NCI-H1930 (cell line): ENCODE results near the gene TRAPPC4.
A peak's percentile ranks its signal among the peaks of the same experiment; 100 is the strongest.
"Not testable (repeated sequence)": the region's sequence is repeated elsewhere in the genome, so short reads cannot be mapped to it uniquely, and the experiment has no call there.

Experiments used
- DNase-seq, 2 experiments: peaks; one replicate each; lab custom pipeline; 2025; lab: John Stamatoyannopoulos, UW

The TRAPPC4 gene

DNA sequence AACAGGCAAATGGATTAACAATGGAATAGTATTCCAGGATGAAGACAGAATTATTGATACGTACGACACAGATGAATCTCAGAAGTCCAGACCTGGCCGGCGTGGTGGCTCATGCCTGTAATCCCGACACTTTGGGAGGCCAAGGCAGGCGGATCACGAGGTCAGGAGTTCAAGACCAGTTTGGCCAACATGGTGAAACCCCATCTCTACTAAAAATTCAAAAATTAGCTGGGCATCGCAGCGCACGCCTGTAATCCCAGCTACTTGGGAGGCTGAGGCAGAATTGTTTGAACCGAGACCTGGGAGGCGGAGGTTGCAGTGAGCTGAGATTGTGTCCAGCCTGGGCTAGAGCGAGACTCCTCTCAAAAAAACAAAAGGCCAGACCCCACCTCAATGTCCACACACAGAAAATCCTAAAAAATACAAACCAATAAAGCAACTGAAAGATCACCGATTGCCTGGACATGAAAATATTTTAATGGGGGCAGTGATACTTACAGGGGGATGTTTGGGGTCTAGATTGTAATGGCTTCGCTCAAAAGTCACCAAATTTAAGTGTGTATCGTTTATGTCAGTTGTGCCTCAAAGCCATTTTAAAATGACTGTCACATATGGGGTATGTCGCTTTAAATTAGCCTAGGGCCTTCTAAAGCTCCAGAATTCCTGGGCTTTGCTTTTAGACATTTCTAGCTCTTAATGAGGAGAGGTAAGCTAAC is 4.2 kb upstream of the TRAPPC4 start:
- no peak for DNase-seq

GRCh38 chr11:119015054-119015611 is 3.4 kb upstream of the TRAPPC4 start:
- DNase-seq, result no peak

- no peak for DNase-seq
Measured at GRCh38 chr11:119016216-119017009, 2.2 kb upstream of the TRAPPC4 start.

GRCh38 chr11:119017377-119017776 is 1.2 kb upstream of the TRAPPC4 start:
- DNase-seq, result not testable (repeated sequence)

GRCh38 chr11:119019996-119020395 is 1.4 kb downstream of the TRAPPC4 start:
- DNase-seq, result no peak

DNA sequence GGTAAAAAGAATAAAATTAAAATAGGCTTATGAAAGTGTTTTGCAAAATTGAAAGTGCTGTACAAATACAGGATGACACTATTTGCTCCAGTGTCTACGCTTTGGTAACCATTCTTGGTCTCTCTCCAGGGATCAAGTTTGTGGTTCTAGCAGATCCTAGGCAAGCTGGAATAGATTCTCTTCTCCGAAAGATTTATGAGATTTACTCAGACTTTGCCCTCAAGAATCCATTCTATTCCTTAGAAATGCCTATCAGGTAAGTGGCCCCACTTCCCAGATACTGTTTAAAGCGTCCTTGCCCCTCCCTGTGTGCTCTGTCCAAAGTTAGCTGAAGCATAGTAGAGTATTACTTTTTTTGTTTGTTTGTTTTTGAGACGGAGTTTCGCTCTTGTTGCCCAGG is 3.1 kb downstream of the TRAPPC4 start:
- DNase-seq, result no peak

- DNase-seq, result no peak
Measured at GRCh38 chr11:119023741-119024140, 5.2 kb downstream of the TRAPPC4 start.

GRCh38 chr11:119024430-119025098 is 6.0 kb downstream of the TRAPPC4 start:
- no peak for DNase-seq

DNA sequence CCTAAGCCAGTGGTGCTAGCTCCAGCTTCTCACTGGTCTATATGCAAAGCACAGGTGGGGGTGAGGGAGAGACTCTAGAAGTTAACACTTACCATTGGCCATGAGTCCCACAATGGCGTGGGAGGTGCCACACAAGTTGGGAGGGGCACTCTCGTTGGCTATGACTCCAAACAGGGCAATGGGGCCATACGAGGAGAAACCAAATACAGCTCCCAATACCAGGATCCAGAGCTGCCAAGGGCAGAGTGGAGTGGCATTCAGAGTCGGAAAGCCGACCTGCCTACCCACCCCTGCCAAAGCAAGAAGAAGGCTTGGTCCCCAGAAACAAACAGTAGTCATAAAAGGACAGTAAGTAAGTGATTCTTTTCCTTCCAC is 6.5 kb downstream of the TRAPPC4 start:
- no peak for DNase-seq

- no peak for DNase-seq
Measured at GRCh38 chr11:119025541-119025940, 7.0 kb downstream of the TRAPPC4 start.

DNA sequence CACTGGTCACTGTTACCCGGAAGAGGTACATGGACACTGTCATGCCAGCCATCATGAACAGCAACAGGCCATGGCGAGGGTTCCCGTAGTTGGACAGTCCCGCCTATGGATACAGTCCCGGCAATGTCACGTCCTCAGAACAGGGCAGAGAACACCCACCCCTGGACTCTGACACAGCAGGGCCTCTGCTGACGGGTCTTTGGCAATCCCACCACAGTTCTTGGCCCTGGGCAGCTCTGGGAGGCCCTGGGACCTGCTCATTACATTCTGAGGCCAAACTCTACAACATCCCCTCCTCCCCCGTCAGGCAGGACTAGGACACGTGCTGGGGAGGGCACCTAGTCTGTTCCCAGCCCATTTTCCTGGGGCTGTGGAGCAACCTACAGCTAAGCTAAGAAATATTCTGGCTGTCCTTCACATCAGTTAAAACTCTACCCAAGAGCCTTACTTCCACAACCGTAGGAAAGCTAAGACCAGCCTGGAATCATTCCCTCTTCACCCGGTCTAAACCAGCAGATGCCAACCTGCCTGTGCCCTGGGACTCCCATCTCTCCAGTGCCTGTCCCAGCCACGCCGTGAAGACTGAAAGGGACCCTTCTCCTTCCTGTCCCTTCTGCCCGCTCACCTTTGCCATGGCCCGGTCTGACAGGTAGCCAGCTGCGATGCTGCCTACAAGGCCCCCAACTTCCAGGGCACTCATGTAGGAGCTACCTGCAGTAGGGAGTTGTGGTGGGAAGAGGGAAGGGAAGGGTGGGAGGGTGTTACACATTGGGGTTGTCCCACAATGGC is 7.6 kb downstream of the TRAPPC4 start:
- DNase-seq, result no peak

- DNase-seq, result no peak
Measured at GRCh38 chr11:119026970-119027369, 8.4 kb downstream of the TRAPPC4 start.

DNA sequence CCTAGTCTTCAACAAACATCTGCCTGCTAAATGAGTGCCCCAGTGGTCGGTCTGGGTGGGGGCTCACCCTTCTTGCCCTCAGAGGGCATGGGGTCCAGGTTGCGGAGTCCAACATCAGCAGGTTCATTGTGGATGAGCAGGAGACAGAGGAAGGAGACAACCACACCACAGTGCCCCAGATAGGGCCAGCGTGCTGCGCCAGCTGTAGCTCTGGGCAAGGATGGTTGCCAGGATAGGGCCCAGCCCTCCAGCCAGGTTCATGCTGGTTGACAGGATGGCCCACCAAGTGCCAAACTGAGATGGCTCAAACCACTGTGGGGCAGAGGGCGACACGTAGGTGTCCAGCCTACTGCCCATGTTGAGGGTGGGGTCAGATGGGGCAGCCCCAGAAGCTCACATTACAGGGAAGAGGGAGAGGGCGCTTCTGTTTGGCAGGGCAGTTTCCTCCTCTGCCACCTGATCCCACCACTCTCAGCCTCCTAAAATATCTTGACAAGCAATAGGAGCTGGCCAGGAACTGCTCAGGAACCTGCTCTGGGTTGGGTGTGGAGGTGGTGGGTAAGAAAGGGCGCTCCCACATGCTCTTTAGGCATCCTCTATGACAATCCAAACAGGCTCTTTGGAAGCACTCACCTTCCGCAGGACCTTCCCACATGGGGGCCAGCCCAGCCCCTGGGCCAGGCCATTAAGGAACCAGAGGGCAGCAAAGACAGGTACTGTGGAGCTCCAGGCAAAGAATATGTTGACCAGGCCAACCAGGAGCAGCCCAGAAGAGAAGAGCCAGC is 9.2 kb downstream of the TRAPPC4 start:
- DNase-seq, result no peak

- DNase-seq, result no peak
Measured at GRCh38 chr11:119028346-119029068, 9.9 kb downstream of the TRAPPC4 start.

DNA sequence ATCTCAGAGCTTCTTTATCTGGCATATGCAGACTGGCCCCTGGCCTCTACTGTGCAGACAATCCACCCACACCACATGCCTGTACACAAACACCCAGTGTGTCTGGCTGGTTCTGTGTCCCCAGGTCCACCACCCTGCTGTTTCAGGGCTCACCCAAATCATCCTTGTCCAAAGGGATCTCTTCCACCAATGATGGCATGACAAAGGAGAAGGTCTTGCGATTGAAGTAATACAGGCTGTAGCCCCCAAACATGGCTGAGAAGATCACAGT is 10.4 kb downstream of the TRAPPC4 start:
- DNase-seq, result no peak

- no peak for DNase-seq
Measured at GRCh38 chr11:119029340-119030028, 10.9 kb downstream of the TRAPPC4 start.

DNA sequence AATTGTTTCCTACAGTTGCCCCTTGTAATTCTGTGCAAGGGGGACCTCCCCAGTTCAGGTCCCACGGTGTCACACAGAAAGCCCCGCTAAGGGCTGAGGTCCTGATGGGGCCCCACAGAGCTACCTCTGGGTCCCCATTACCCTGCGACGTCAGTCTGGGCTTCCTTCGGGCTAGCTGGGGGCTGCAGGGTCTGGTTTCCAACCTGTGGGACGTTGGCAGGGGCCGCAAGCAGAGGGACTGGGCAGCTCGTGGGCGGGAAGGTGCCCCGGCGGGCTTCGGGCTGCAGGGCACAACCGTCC is 11.4 kb downstream of the TRAPPC4 start:
- DNase-seq, result no peak

DNA sequence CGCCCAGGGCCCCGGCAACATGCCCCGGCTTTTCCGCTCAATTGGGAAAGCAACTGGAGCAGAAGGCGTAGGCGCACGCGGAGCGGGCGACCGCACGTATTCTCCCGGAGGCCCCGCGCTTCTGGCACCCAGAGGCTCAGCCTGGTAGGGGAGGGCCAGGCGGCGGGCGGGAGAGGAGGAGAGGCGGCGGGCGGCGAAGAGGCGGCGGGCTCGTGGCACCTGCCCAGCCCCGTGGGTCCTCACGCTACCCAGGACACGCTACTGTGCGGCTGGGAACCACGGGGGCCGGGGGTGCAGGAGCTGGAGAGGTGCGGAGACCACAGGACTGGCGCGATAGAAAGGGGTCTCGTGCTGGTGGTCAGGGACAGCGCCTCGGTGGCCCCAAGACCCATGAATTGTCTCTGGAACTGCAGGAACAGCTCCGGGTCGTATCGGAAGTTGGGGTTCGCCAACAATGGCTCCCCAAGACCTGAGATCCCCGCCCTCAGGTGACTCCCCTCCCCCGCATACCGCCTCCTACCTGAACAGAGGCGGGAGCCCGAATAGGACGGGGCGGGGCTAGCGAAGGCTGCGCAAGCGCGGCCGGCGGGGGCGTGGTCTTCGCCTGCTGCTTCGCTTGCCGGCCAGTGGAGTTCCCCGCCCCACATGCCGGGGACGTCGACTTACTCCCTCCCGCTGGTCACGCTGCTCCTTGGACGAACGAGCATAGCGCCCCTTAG is 11.9 kb downstream of the TRAPPC4 start, which contains the start of gene SLC37A4:
Gene SLC37A4 (minus strand): TSS at position 549 of the 719 bp plus-strand sequence.
- peak; percentile 92 to 96 for DNase-seq

- DNase-seq, result no peak
Measured at GRCh38 chr11:119031912-119032280, 13.3 kb downstream of the TRAPPC4 start.
